GM18499 (cell line): ENCODE measurements around the gene CYP2U1.
A peak's percentile ranks its signal among the peaks of the same experiment; 100 is the strongest.
"Not testable (repeated sequence)": the region's sequence is repeated elsewhere in the genome, so short reads cannot be mapped to it uniquely, and the experiment has no call there.

Source experiments
- ATAC-seq: cut with Tn5 transposase; IDR thresholded peaks from one replicate; pipeline ENCODE4 v1.9.1; 2021; ENCODE audit warnings: moderate number of reproducible peaks; ENCODE audit not compliant: insufficient read depth, unreplicated experiment

CYP2U1 gene

GRCh38 chr4:107930821-107931774 is at the start of gene CYP2U1:
CYP2U1 (plus strand) TSS chr4:107931549; CDS start chr4:107931644, 95 bp downstream.
- peak; percentile 88 for ATAC-seq

- ATAC-seq = no peak
Observed at GRCh38 chr4:107885865-107886264, 45.5 kb upstream of the CYP2U1 start.

GRCh38 chr4:107888237-107888636 is 43.1 kb upstream of the CYP2U1 start:
- no peak for ATAC-seq

- no peak for ATAC-seq
Observed at GRCh38 chr4:107890779-107891178, 40.6 kb upstream of the CYP2U1 start.

GRCh38 chr4:107891299-107891698 is 40.0 kb upstream of the CYP2U1 start:
- ATAC-seq = no peak

GRCh38 chr4:107893171-107894137 is 37.9 kb upstream of the CYP2U1 start:
- no peak for ATAC-seq

GRCh38 chr4:107894138-107894603 is 37.2 kb upstream of the CYP2U1 start:
- ATAC-seq = no peak

- ATAC-seq = no peak
Observed at GRCh38 chr4:107896158-107896645, 35.1 kb upstream of the CYP2U1 start.

GRCh38 chr4:107896646-107897045 is 34.7 kb upstream of the CYP2U1 start:
- ATAC-seq = no peak

GRCh38 chr4:107897823-107898222 is 33.5 kb upstream of the CYP2U1 start:
- no peak for ATAC-seq

- ATAC-seq = no peak
Observed at GRCh38 chr4:107900067-107900466, 31.3 kb upstream of the CYP2U1 start.

- no peak for ATAC-seq
Observed at GRCh38 chr4:107900508-107900907, 30.8 kb upstream of the CYP2U1 start.

- ATAC-seq = no peak
Observed at GRCh38 chr4:107901213-107901934, 30.0 kb upstream of the CYP2U1 start.

GRCh38 chr4:107902715-107903114 is 28.6 kb upstream of the CYP2U1 start:
- peak; percentile 56 for ATAC-seq

- not testable (repeated sequence) for ATAC-seq
Observed at GRCh38 chr4:107905082-107905481, 26.3 kb upstream of the CYP2U1 start.

- no peak for ATAC-seq
Observed at GRCh38 chr4:107906458-107907100, 24.8 kb upstream of the CYP2U1 start.

- no peak for ATAC-seq
Observed at GRCh38 chr4:107908377-107908776, 23.0 kb upstream of the CYP2U1 start.

- ATAC-seq = peak; percentile 71
Observed at GRCh38 chr4:107913283-107913899, 18.0 kb upstream of the CYP2U1 start.

GRCh38 chr4:107915220-107915619 is 16.1 kb upstream of the CYP2U1 start:
- ATAC-seq = no peak
